ENCODE measurements around the gene LRRC1.

The LRRC1 gene

DNA sequence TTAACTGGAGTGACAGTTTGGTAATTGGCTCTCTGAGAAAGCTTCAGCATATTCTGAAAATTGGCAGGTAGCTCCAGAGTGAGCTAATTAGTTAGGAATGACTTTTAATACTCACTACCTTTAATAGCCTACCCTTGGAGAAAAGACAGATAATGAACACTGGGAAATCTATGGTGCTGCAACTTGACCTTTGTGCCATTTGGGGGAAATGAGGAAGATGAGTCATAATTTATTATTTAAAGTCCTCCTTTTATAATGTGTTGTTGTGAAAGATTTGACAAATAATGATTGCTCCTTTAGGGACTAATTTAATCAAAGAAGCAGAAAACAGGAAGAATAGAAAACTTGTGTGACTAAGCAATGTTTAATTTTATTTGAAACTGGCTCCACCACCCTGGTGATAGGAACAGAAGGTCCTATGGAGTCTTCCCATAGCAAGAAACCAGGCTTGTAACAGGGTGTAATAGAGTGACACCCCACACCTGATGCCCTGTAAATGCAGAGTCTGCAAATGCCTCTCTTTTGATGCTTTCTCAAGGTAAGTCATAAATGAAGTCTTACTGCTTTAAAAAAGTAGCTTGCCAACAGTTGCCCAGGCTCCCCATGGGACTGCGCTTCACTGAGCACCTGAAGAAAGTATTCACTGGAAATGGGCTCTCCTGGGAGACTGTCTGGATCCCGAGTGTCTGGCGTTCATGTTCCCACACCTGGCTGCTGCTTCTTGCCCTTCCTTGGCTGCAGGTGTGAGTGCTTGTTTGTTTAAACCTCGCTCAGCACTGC, 134.4 kb downstream of the LRRC1 start:
- DNase-seq, result no peak

DNA sequence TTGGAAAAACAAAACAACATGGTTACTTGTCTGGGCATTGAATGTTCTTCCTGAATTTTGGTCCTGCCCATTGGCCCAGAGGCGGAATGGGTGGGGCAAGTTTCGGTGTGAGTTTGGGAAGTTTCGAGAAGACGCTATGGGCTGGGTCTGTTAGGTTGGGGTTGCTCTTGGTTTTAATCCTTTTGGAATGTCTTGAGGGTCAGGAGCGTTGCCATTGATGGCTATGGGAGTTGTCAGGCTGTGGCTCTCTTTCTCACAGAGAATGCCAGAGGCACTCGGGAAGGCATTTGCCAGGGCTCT, 135.0 kb downstream of the LRRC1 start:
- no peak for DNase-seq

- DNase-seq, result no peak
Observed at GRCh38 chr6:53930330-53930729, 135.5 kb downstream of the LRRC1 start.

DNA sequence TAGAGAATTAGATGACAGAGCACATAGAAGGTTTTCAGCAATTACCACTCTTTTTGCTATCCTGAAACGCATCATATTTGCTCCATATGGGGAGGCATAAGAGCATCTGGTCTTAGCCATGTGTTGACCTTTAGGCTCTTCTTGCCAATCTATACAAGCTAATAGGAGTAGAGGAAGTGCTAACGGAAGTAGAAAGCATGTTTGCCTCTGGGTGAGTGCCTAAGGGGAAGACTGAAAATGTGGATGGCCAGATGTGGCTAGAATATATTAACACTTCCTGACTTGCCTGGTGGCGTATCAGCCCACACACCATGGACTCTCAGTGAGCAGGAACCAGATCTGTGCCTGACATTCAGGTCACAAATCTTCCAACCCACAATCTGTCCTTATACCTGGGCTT, 136.3 kb downstream of the LRRC1 start:
- DNase-seq, result no peak

DNA sequence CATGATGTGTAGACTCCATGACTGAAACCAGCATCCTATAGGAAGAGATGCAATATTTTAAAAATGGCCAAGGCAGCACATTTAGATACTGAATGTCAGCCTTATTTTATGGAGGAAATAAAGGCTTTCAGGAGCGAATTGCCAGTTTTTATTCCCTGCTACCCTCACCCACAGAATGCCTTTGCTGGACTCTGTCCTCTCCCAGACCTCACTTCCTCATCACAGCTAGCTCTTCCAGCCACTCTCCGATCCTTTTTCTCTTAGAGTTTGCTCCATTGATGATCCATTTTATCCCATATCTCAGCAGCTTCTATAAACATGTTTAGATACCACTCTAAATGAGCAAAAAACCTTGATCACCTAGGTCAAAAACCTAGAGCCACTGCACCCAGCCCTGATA, 137.7 kb downstream of the LRRC1 start:
- DNase-seq, result no peak

GRCh38 chr6:53934023-53934422, 139.2 kb downstream of the LRRC1 start:
- DNase-seq, result no peak

DNA sequence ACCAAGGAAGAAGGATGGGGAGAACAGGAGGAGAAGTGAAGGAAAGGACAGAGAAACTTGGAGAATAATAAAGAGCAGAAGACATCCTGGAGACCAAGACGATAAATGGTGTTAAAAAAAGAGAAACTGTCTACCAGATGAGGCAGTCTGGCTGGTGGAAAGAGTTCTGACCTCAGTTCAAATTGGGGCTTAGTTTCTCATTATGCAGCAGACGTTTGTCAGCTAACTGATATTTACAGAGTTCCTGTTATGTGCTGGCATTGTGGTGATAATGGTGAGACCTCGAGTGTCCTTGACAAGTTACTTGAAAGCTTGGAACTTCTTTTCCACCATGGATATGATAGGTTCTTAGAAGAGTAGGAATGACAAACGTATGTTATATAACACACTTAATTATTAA, 142.7 kb downstream of the LRRC1 start:
- DNase-seq, result no peak

- DNase-seq, result no peak
Observed at GRCh38 chr6:53938810-53939209, 144.0 kb downstream of the LRRC1 start.

- no peak for DNase-seq
Observed at GRCh38 chr6:53939830-53940229, 145.0 kb downstream of the LRRC1 start.

GRCh38 chr6:53943395-53943794, 148.6 kb downstream of the LRRC1 start:
- DNase-seq, result no peak

GRCh38 chr6:53944091-53944490, 149.3 kb downstream of the LRRC1 start:
- DNase-seq, result no peak

DNA sequence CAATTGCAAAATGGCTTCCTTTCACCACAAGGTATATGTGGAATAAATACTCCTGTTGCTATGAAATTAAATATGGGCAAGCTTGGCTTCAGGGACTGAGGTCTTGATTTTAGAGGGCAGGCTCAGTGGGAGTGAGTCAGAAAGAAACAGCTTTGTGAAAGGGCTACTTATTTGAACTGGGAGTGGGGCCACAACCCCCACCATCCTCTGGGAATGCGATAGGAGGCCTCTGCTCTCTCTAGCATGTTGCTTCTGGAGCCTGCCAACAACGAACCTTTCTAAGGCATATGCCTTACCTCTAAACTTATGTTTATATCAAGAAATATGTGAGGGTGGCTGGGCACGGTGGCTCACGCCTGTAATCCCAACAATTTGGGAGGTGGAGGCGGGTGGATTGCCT, 149.7 kb downstream of the LRRC1 start:
- no peak for DNase-seq

- DNase-seq, result no peak
Observed at GRCh38 chr6:53945765-53946407, 151.1 kb downstream of the LRRC1 start.

- DNase-seq, result no peak
Observed at GRCh38 chr6:53947780-53948179, 153.0 kb downstream of the LRRC1 start.

- no peak for DNase-seq
Observed at GRCh38 chr6:53951383-53951782, 156.6 kb downstream of the LRRC1 start.

DNA sequence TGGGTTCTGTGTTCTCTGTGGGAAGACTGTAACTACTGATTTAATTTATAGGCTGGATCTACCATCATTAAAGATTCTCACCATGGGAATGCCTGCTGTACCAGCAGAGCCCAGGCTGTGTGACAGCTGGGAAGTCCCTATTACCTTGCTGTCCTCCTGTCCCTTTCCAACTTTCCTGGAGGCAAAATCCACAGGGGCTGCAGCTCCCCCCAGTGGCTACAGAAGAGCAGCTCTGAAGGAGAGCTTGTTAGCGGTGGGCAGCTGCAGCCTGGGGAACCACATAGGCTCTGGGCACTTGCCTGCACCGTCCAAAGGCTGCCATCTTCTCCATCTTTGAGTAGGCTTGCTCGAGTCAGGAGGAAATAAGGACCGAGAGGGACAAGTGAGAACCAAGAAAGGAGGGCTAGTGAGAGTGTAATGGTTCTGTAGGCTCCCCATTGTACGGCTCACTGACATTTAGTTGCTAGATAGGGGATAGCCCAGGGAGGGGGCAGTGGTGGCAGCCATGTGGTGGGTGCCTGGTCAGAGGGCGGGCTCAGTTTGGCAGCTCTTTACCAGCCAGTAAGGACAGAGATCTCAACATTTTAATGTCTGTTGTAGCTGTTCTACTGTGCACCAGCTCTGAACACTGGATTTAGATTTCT, 161.4 kb downstream of the LRRC1 start:
- DNase-seq, result peak; percentile 73 to 86

DNA sequence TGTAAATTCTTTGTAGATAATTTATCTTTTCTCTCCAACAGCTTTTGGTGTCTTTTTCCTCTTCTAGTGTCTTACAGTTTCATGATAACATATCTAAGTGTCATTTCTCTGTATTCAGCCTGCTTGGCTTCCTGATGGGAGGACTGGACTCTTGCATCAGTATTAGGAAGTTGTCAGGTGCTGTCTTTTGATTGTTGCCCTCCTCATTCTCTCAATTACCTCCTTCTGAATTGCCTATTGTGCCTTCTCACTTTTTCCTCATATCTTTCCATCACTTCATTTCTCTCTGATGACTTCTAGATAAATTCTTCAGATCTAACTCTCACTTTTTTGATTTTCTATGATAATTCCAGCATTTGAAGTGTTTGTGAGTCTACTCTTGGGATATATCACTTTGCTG, 162.0 kb downstream of the LRRC1 start:
- no peak for DNase-seq

- no peak for DNase-seq
Observed at GRCh38 chr6:53959717-53960116, 164.9 kb downstream of the LRRC1 start.

DNA sequence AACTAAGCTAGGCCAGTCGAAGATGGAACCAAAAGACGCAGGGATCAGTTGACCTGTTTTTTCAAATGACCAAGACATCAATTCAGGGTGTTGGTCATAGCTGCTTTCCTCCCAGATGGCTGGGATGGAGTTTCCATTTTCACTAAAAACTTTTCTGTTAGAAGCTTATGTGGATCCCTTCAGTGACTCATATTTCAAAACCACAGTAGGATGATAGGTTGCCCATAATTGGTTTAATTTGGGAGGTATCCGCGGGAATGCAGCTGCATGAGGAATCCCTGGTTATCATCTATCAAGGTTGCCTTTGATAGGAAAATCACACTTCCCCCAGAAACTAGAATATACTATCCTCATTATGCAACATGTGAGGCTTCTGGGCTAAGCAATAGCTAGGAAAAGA, 165.5 kb downstream of the LRRC1 start:
- no peak for DNase-seq

GRCh38 chr6:53961679-53962370, 167.0 kb downstream of the LRRC1 start:
- no peak for DNase-seq

- no peak for DNase-seq
Observed at GRCh38 chr6:53962646-53963045, 167.8 kb downstream of the LRRC1 start.

DNA sequence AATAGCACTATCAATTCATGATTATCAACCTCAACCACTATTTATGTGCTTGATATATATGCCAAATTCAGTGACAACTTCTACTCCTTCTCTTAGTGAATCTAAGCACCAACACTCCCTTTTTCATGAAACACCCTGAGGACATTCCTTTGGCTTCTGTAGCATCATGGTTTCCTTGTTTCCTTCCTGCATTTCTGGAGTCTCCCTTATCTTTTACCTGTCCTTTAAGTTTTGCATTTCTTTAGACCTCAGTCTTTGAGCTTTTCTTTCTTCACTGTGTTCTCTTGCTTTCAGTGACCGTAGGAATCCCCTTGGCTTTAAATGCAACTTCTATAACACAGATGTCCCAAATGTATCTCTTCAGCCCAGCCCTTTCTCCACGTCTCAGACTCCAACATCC, 172.6 kb downstream of the LRRC1 start:
- no peak for DNase-seq

Measured in SHP77 (cell line).